ENCODE data around the gene ARSG. TPM values are rescaled to one million over a fixed set of nuclear protein-coding genes. Genes with fewer than 3 reads are reported as not detected.

Gene ARSG
- polyA plus RNA-seq, 1 donor (not counting 4 experiments of a cell fraction or from before 2014, with no cell fraction given), result 0.41 TPM

DNA sequence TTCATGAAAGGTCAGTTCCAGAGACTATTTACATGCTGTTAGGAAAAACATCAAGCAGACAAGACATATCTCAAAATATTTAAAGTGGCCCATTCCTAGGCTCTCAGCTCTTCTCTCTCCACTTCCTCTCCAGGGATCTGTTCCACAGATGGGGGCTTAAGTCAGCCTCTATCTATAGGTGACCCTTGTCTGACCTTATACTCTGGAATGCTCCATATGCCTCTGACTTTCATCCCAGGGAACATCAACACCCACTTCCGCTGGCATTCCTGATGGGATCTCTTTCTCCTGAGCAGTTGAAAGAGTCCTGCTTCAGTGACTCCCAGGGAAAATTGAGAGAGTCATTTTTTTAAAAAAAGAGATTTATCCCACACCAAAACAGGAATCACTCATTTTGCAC is 177.5 kb downstream of the ARSG start:
- Histone ChIP-seq H3K9ac (ENCODE audit: control insufficient read depth, extremely low read depth, insufficient read depth, low read length) (no peak overlapping the region), H3K27ac (ENCODE audit: control insufficient read depth, insufficient read depth, low read length) (no peak overlapping the region), H3K79me2 (ENCODE audit: control insufficient read depth, insufficient read depth, low read length) (no peaks in the 10 kb centered on the region), H3K36me3 (ENCODE audit: control insufficient read depth in 2 of 2, extremely low read depth in 1 of 2, insufficient read depth in 2 of 2, low read length in 2 of 2) (no peaks in the 10 kb centered on the region), H3K4me2 (ENCODE audit: control insufficient read depth, extremely low read depth, insufficient read depth, low read depth, low read length) (no peak overlapping the region), H3K4me3 (ENCODE audit: control insufficient read depth in 2 of 3, extremely low read depth in 1 of 3, insufficient read depth in 2 of 3, low read depth in 1 of 3, low read length in 3 of 3) (no peak overlapping the region), H3K9me1 (ENCODE audit: control insufficient read depth, extremely low read depth, insufficient read depth, low read length) (peaks cover 3% of the 10 kb centered on the region), H2AFZ (ENCODE audit: control insufficient read depth, low read length) (no peak overlapping the region), H3K9me3 (ENCODE audit: control insufficient read depth, low read depth, low read length) (no peaks in the 10 kb centered on the region), H3K4me1 (ENCODE audit: control insufficient read depth, extremely low read depth, insufficient read depth, low read length) (peaks cover 7% of the 10 kb centered on the region), H4K20me1 (ENCODE audit: control insufficient read depth, extremely low read depth, insufficient read depth, low read length) (no peaks in the 10 kb centered on the region), H3K27me3 (ENCODE audit: control insufficient read depth, extremely low read depth, insufficient read depth, low read length) (no peaks in the 10 kb centered on the region)
- FAIRE-seq (no peak), DNase-seq (ENCODE audit: low read depth, low spot score) (no peak)
- no peak for TF ChIP-seq EZH2 (IDR thresholded peaks at IDR 0.05; ENCODE audit: low read length)
- TF ChIP-seq, protein P1, sequence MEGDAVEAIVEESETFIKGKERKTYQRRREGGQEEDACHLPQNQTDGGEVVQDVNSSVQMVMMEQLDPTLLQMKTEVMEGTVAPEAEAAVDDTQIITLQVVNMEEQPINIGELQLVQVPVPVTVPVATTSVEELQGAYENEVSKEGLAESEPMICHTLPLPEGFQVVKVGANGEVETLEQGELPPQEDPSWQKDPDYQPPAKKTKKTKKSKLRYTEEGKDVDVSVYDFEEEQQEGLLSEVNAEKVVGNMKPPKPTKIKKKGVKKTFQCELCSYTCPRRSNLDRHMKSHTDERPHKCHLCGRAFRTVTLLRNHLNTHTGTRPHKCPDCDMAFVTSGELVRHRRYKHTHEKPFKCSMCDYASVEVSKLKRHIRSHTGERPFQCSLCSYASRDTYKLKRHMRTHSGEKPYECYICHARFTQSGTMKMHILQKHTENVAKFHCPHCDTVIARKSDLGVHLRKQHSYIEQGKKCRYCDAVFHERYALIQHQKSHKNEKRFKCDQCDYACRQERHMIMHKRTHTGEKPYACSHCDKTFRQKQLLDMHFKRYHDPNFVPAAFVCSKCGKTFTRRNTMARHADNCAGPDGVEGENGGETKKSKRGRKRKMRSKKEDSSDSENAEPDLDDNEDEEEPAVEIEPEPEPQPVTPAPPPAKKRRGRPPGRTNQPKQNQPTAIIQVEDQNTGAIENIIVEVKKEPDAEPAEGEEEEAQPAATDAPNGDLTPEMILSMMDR (optimal IDR thresholded peaks at IDR 0.05 in 1 of 3, IDR thresholded peaks at IDR 0.05 in 1 of 3, conservative IDR thresholded peaks at IDR 0.05 in 1 of 3; ENCODE audit: extremely low read depth in 1 of 3, insufficient read depth in 2 of 3, low read length in 3 of 3), result no peak
- dilution Hi-C loops (cut with MboI; ENCODE audit: extremely low pct_ligation_motif_present, low sequenced_read_pairs), result no loop called here

Small RNAs within 50 kb of the gene (small RNA-seq; reads per million reads assigned to genes)
- gene MIR635 (ENCODE audit: insufficient read length in 3 of 3, low read depth in 3 of 3, low replicate concordance in 1 of 3), result 0 reads per million in 3 experiments

Other genes with a start within 250 kb of the ARSG start
- 80.8 to 123 TPM (median 89.6 TPM) in 3 replicates for gene AMZ2, start 43.5 kb upstream of the ARSG start, polyA plus RNA-seq
- gene SLC16A6, start 368 bp upstream of the ARSG start, polyA plus RNA-seq, result 0.03 to 0.42 TPM (median 0.14 TPM) in 3 replicates
- gene WIPI1, start 166.0 kb downstream of the ARSG start, polyA plus RNA-seq, result 49.4 to 70.8 TPM (median 62.3 TPM) in 3 replicates
- gene PRKAR1A, start 220.9 kb downstream of the ARSG start, polyA plus RNA-seq, result 149 to 212 TPM (median 176 TPM) in 3 replicates